Left renal cortex interstitium (tissue), 4 donors: Measurements from ENCODE around the gene SMU1. TPM values are rescaled to one million over a fixed set of nuclear protein-coding genes. Genes with fewer than 3 reads are reported as not detected.
"Not testable (repeated sequence)": the region's sequence is repeated elsewhere in the genome, so short reads cannot be mapped to it uniquely, and the experiment has no call there.

Experiments
- DNase-seq, 4 donors: peaks; one replicate each; pipeline ENCODE4 v3.0.0-alpha.2; 2013; ENCODE audit warnings: low read depth in 4 of 4, low spot score in 2 of 4, missing footprints in 1 of 4
- polyA plus RNA-seq, 4 donors: library from polyadenylated mRNA; unstranded; fragments of 120-200 nt; gene quantifications; one replicate each; pipeline ENCODE4 v1.2.1, GENCODE V29; 2013; ENCODE audit not compliant: insufficient read length in 4 of 4

SMU1 gene
- polyA plus RNA-seq, 4 donors = 22.3 to 29.7 (median 27.2) TPM

GRCh38 chr9:33022303-33022702 is 54.2 kb downstream of the SMU1 start:
- no peak for DNase-seq

GRCh38 chr9:33019797-33020196 is 56.7 kb downstream of the SMU1 start:
- no peak for DNase-seq

- no peak for DNase-seq
These were observed 59.0 kb downstream of the SMU1 start for GRCh38 chr9:33017283-33018041.

- no peak for DNase-seq
These were observed 61.8 kb downstream of the SMU1 start for GRCh38 chr9:33014665-33015014.

DNA sequence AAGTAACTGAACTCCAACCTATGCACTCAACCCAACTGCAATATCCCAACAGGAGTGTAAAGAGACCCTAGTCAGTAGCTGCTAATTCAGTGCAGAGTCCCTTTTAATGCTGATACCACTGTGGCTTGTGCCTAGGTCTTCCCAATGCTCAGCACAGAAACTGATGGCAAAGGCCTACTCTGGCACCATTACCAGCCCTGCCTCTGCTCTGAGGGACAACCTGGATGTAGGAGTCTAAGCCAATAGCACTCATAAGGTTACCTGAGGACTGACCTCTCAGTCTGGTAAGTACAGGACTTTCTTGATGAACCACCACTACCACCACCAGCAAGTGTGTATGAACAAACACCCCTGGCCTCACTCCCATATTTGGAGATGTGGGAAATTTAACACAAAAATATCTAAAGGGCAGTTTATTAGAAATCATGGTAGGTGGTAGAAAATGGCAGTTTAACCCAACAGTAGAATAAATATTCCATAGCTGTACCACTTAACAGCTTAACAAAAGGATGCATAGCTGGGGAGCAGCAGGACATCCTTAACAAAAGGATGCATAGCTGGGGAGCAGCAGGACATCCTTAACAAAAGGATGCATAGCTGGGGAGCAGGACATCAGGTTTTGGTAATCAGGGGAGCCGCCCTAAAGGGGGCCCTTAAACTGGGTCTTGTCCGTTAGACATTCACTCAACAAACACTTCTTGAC is 62.4 kb downstream of the SMU1 start:
- DNase-seq = no peak

- DNase-seq = no peak
These were observed 64.0 kb downstream of the SMU1 start for GRCh38 chr9:33012328-33013069.

GRCh38 chr9:33011831-33012230 is 64.6 kb downstream of the SMU1 start:
- no peak for DNase-seq

- no peak for DNase-seq
These were observed 68.7 kb downstream of the SMU1 start for GRCh38 chr9:33007755-33008154.

- DNase-seq = not testable (repeated sequence)
These were observed 71.1 kb downstream of the SMU1 start for GRCh38 chr9:33005335-33005734.

- DNase-seq = not testable (repeated sequence)
These were observed 75.8 kb downstream of the SMU1 start for GRCh38 chr9:33000682-33001055.

DNA sequence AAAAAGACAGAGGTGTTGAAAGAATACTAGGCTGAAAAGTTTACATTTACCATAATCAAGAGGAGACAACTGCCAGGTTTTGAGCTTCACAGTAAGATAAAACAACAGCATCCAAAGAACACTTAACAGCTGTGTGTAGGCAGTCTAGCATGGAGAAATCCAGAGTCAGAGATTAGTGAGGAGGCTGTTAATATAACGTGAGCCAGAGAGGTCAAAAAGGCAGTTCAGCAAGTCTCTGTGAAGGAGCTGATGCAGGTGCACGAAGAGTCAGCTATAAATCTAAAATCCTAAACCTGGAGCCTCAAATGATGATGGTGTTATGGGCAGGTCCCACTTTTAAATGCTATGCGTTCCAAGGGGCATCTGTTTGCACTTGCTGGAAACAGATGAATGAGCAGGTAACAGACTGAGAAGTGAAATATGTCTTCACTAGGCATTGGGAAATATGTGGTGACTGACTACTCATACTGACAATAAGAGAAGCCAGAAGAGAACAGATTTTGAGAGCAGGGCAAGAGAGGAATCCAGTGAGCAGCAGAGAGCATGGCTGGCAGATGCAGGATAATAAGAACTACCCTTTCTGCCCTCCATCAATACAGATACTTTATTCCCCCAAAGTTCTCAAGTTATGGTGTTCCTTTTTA is 83.8 kb downstream of the SMU1 start:
- no peak for DNase-seq

DNA sequence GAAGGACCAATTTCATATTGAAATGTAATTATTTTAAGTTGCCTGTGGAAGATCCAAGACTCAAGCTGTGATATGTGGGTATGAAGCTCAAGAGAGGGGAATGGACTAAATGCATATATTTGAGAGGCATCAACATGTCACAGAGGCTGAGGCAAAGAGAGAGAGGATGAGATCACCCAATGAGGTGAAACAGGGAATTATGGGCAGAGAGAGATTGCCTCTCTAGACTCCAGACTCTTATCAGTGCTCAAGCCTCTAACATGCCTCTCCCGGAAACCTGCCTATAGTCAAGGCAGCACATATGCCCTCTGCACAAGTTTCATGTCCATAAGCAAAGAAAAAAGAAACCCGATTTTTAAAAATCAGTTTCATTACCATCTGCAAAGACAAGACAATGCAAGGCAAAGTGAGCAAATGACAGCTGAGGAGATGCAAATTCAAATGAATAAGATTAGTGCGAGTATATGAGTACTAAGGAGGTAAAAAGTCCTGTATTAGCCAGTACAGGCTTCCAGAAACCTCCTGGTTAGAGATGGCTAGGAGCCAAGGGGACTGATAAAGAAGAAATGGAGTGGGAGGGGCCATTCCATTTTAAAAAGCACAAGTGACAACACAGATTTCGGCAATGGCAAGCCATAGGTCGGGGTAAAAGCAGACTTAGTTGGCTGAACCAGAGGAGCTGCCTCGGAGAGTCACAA is 84.4 kb downstream of the SMU1 start:
- no peak for DNase-seq

Other genes starting within 250 kb of the SMU1 start
- 10 to 100 TPM; 37.9 to 55.5 (median 46.4) TPM for gene APTX, start 75.0 kb downstream of the SMU1 start, polyA plus RNA-seq
- 100 to 1,000 TPM; 223 to 258 (median 235) TPM for gene DNAJA1, start 51.4 kb downstream of the SMU1 start, polyA plus RNA-seq
- gene B4GALT1, start 90.7 kb upstream of the SMU1 start, polyA plus RNA-seq = 100 to 1,000 TPM in 3 of 4 donors, 10 to 100 TPM in 1; 82.9 to 117 (median 105) TPM
- gene SPINK4, start 163.5 kb upstream of the SMU1 start, polyA plus RNA-seq = not detected
- 10 to 100 TPM; 71.3 to 88.5 (median 76.2) TPM for gene BAG1, start 188.0 kb upstream of the SMU1 start, polyA plus RNA-seq
- 100 to 1,000 TPM in 3 of 4 donors, 10 to 100 TPM in 1; 97.6 to 139 (median 114) TPM for gene CHMP5, start 188.4 kb upstream of the SMU1 start, polyA plus RNA-seq
- 10 to 100 TPM; 28.9 to 40.1 (median 35.7) TPM for gene NFX1, start 213.8 kb upstream of the SMU1 start, polyA plus RNA-seq